Keratinocyte (primary cell): ENCODE data around the gene METAP1D.

Experiments used
- CTCF ChIP-seq, 3 experiments: IDR thresholded peaks in 1 of 3; conservative IDR thresholded peaks in 1 of 3; optimal IDR thresholded peaks in 1 of 3; 2 replicates in 2 of 3; 3 replicates in 1 of 3; pipeline versions ENCODE3 to v1.5.1; 2011; ENCODE audit warnings: low read length in 3 of 3, mild to moderate bottlenecking in 3 of 3, moderate library complexity in 2 of 3, control low read depth in 1 of 3, inconsistent platforms in 1 of 3; ENCODE audit not compliant: insufficient read depth in 2 of 3; ENCODE audit errors: extremely low read depth in 1 of 3
- EZH2 ChIP-seq: IDR thresholded peaks from one replicate; pipeline ENCODE4 v1.6.1; 2012; ENCODE audit warnings: inconsistent platforms, mild to moderate bottlenecking, low read length, moderate library complexity

GRCh38 chr2:172072303-172072702 is 72.5 kb downstream of the METAP1D start:
- TF ChIP-seq CTCF (optimal IDR thresholded peaks at IDR 0.05 in 1 of 3, IDR thresholded peaks at IDR 0.05 in 1 of 3, conservative IDR thresholded peaks at IDR 0.05 in 1 of 3; ENCODE audit: extremely low read depth in 1 of 3, insufficient read depth in 2 of 3, low read length in 3 of 3) (no peak), EZH2 (no peak)
